HCT116 (cell line): ENCODE measurements around the gene PLCE1.

ENCODE experiments used
- JUND ChIP-seq: IDR thresholded peaks from 2 replicates; pipeline ENCODE4 v1.6.1; 2012
- MAX ChIP-seq: IDR thresholded peaks from 2 replicates; pipeline ENCODE4 v1.6.1; 2012
- RAD21 ChIP-seq: IDR thresholded peaks from 2 replicates; pipeline ENCODE4 v1.6.1; 2012; ENCODE audit warnings: low read depth, mild to moderate bottlenecking
- SRF ChIP-seq: IDR thresholded peaks from 2 replicates; pipeline ENCODE4 v1.6.1; 2012; ENCODE audit warnings: low read depth
- ZNF274 ChIP-seq: fragments of 200-500 bp; sonication (Bioruptor generic); IDR thresholded peaks from 2 replicates; pipeline ENCODE4 v1.6.1; 2014; ENCODE audit warnings: mild to moderate bottlenecking, low read depth, low read length, inconsistent platforms
- TF ChIP-seq, protein P1 (sequence below): IDR thresholded peaks from 2 replicates; pipeline ENCODE4 v1.6.1; 2012
- TF ChIP-seq, protein P2 (sequence below), 3 experiments: fragments of 200-600 bp in 1 of 3; sonication (generic) in 1 of 3; IDR thresholded peaks in 2 of 3; conservative IDR thresholded peaks in 1 of 3; 2 replicates each; pipeline ENCODE4 v1.5.1; 2012 to 2017; ENCODE audit warnings: low read depth in 2 of 3, low read length in 2 of 3, antibody characterized with exemption in 1 of 3, borderline replicate concordance in 1 of 3, control low read depth in 1 of 3, mild to moderate bottlenecking in 1 of 3, mixed read lengths in 1 of 3, mixed run types in 1 of 3, moderate library complexity in 1 of 3; ENCODE audit not compliant: insufficient read depth in 1 of 3

- TF ChIP-seq, protein P1, sequence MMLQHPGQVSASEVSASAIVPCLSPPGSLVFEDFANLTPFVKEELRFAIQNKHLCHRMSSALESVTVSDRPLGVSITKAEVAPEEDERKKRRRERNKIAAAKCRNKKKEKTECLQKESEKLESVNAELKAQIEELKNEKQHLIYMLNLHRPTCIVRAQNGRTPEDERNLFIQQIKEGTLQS = no peak
- TF ChIP-seq, protein P2, sequence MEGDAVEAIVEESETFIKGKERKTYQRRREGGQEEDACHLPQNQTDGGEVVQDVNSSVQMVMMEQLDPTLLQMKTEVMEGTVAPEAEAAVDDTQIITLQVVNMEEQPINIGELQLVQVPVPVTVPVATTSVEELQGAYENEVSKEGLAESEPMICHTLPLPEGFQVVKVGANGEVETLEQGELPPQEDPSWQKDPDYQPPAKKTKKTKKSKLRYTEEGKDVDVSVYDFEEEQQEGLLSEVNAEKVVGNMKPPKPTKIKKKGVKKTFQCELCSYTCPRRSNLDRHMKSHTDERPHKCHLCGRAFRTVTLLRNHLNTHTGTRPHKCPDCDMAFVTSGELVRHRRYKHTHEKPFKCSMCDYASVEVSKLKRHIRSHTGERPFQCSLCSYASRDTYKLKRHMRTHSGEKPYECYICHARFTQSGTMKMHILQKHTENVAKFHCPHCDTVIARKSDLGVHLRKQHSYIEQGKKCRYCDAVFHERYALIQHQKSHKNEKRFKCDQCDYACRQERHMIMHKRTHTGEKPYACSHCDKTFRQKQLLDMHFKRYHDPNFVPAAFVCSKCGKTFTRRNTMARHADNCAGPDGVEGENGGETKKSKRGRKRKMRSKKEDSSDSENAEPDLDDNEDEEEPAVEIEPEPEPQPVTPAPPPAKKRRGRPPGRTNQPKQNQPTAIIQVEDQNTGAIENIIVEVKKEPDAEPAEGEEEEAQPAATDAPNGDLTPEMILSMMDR (IDR thresholded peaks at IDR 0.05 in 2 of 3, conservative IDR thresholded peaks at IDR 0.05 in 1 of 3; ENCODE audit: borderline replicate concordance in 1 of 3, insufficient read depth in 1 of 3, low read depth in 2 of 3, low read length in 2 of 3) = no peak
- TF ChIP-seq ZNF274 = no peak
- no peak for TF ChIP-seq RAD21
- no peak for TF ChIP-seq JUND
- no peak for TF ChIP-seq MAX
- TF ChIP-seq SRF = no peak
Measured at GRCh38 chr10:94013331-94013760, 19.6 kb downstream of the PLCE1 start.
